ENCODE results near the gene TEDDM1.

Gene TEDDM1

DNA sequence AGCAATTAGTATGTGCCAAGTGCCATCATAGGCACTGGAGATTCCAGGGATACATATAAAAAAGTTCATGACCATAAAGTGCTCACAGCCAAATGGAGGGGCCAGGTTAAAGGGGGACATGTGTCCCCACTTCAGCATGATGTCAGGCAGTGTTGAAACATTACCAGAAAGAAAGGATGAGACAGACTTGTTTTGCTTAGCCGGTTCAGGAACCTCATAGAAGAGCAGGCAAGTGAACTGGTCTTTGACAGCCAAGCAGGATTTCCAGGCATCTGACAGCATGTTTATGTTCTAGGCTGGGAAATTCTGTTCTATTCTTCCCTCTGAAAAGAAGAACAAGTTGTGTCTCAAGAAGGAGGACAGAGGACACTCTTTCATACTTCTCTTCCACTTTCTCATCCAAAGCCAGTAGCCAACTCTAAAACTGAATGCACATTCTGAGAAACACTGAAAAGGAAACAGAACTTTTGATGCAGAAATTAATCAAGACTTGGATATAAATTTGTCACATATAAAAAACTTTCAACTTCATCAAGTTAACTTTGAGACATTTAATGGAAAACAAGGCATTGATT, 48.6 kb downstream of the TEDDM1 start:
- TF ChIP-seq, protein P1, sequence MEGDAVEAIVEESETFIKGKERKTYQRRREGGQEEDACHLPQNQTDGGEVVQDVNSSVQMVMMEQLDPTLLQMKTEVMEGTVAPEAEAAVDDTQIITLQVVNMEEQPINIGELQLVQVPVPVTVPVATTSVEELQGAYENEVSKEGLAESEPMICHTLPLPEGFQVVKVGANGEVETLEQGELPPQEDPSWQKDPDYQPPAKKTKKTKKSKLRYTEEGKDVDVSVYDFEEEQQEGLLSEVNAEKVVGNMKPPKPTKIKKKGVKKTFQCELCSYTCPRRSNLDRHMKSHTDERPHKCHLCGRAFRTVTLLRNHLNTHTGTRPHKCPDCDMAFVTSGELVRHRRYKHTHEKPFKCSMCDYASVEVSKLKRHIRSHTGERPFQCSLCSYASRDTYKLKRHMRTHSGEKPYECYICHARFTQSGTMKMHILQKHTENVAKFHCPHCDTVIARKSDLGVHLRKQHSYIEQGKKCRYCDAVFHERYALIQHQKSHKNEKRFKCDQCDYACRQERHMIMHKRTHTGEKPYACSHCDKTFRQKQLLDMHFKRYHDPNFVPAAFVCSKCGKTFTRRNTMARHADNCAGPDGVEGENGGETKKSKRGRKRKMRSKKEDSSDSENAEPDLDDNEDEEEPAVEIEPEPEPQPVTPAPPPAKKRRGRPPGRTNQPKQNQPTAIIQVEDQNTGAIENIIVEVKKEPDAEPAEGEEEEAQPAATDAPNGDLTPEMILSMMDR (IDR thresholded peaks at IDR 0.05): no peak

DNA sequence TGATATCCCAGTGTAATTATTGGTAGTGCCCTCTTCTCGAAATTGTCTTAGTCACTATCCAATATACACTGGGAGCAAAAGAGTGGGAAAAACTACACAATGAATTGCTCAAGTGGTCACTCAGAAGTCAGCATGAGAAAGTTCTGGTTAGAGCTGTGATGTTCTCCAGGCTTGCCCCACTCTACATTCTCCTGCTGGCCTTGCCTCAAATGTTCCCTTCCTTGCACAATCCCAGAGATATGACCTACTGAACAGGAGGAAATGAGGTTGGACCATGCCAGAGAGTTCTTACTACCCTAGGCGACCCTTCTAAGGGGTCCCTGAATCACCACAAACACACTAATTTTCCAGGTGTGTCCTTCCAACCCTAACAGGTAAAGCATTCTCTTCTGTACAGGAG, 49.6 kb downstream of the TEDDM1 start:
- TF ChIP-seq, protein P1 (IDR thresholded peaks at IDR 0.05): no peak

DNA sequence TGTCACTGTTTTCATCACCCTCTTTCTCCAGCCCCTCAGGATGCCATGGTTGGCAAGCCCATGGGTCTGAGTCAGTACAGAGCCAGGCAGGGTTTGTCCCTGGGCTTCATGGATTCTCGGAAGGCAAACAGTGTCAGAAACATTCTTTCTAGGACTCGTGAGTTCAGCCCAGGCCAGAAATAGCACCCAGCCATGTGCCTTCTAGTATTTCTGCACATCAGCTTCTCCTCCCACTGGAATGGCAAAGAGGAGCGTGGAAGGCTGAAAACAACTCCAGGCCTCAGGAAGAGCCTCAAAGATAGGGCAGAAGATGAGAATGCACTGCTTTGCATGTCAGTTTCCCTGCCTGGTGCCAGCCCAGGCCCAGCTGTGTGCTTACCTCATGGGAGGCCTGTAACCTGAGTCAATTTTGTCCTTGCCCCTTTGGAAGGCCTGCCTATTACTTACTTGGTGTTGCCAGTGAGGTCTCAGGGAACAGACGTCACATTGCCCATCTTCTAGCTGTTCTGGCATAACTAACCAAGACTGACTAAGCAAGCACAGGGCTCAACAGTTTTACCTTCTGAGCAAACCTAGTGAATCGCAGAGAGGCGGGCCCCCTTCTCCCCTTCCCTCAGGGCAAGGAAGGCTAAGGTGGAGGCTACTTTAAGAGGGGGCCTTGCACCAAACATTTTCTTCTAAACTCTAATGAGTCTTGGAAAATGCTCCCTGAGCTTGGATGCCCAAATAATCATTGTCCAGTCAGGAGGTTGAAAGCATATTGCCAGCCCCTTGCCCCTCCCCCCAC, 51.3 kb downstream of the TEDDM1 start:
- TF ChIP-seq, protein P1 (IDR thresholded peaks at IDR 0.05): no peak

Measured in LNCAP (cell line).